Spleen (tissue), 7 donors: Measurements from ENCODE around the gene TTI1.

Experiments
- CTCF ChIP-seq, 11 experiments: fragments of 200-600 bp in 7 of 11; fragments of 450-650 bp in 4 of 11; sonication (generic) in 4 of 11; IDR thresholded peaks in 8 of 11; conservative IDR thresholded peaks in 3 of 11; 1 replicate in 7 of 11; 2 replicates in 4 of 11; pipeline versions ENCODE4 v1.4.0 to v1.8.0; 2016 to 2021; ENCODE audit warnings: antibody characterized with exemption in 11 of 11, inconsistent platforms in 4 of 11, mild to moderate bottlenecking in 1 of 11
- POLR2A ChIP-seq, 3 donors: fragments of 450-650 bp; IDR thresholded peaks; one replicate each; pipeline ENCODE4 v1.5.1; 2017; ENCODE audit warnings: antibody characterized with exemption in 3 of 3, mild to moderate bottlenecking in 1 of 3
- POLR2AphosphoS5 ChIP-seq, 3 donors: sonication (generic); formaldehyde crosslinking; IDR thresholded peaks; one replicate each; pipeline ENCODE4 v1.5.1; 2017; ENCODE audit warnings: antibody characterized with exemption in 3 of 3
- donor health status: DM: no; HTN: no; CAD: no; lungs with moderate emphysema.
- donor health status: DM: no; HTN: no; CAD: no.
- donor health status: DM: no; HTN: no; CAD: no.

- TF ChIP-seq CTCF (IDR thresholded peaks at IDR 0.05 in 8 of 11, conservative IDR thresholded peaks at IDR 0.05 in 3 of 11) (no peak), POLR2A (IDR thresholded peaks at IDR 0.05) (no peak), POLR2AphosphoS5 (IDR thresholded peaks at IDR 0.05) (no peak)
Measured at GRCh38 chr20:38032585-38033329, 499 bp downstream of the TTI1 start.
